NCI-H2029 (cell line): ENCODE data around the gene ANKRD13A.
A peak's percentile ranks its signal among the peaks of the same experiment; 100 is the strongest.
"Not testable (repeated sequence)": the region's sequence is repeated elsewhere in the genome, so short reads cannot be mapped to it uniquely, and the experiment has no call there.

Source experiments
- DNase-seq: peaks from one replicate; lab custom pipeline; 2025; lab: John Stamatoyannopoulos, UW

Gene ANKRD13A

DNA sequence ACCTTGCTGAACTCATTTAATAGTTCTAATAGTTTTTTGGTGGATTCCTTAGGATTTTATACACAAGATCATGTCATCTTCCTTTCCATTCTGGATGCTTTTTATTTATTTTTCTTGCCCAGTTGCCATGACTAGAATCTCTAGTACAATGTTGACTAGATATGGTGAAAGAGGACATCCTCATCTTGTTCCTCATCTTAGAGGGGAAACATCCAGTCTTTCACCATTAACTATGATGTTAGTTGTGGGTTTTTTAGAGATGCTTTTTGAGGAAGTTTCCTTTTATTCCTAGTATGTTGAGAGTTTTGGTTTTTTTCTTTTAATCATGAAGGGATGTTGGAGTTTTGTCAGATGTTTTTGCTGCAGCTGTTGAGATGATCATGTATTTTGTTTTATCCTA is 8.7 kb downstream of the ANKRD13A start:
- no peak for DNase-seq

DNA sequence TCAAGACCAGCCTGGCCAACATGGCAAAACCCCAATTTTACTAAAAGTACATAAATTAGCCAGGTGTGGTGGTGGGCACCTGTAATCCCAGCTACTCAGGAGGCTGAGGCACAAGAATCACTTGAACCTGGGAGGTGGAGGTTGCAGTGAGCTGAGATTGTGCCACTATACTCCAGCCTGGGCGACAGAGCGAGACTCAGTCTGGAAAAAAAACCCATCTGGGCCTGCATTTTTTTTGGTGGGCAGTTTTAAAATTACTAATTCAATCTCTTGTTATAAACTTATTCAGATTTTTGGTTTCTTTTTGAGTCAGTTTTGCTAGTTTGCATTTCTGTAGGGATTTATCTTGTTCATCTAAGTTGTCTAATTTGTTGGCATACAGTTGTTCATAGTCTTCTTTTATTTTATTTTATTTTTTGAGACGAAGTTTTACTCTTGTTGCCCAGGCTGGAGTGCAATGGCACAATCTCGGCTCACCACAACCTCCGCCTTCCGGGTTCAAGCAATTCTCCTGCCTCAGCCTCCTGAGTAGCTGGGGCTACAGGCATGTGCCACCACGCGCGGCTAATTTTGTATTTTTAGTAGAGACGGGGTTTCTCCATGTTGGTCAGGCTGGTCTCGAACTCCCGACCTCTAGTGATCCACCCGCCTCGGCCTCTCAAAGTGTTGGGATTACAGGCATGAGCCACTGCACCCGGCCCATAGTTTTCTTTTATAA is 9.6 kb downstream of the ANKRD13A start:
- DNase-seq: not testable (repeated sequence)

DNA sequence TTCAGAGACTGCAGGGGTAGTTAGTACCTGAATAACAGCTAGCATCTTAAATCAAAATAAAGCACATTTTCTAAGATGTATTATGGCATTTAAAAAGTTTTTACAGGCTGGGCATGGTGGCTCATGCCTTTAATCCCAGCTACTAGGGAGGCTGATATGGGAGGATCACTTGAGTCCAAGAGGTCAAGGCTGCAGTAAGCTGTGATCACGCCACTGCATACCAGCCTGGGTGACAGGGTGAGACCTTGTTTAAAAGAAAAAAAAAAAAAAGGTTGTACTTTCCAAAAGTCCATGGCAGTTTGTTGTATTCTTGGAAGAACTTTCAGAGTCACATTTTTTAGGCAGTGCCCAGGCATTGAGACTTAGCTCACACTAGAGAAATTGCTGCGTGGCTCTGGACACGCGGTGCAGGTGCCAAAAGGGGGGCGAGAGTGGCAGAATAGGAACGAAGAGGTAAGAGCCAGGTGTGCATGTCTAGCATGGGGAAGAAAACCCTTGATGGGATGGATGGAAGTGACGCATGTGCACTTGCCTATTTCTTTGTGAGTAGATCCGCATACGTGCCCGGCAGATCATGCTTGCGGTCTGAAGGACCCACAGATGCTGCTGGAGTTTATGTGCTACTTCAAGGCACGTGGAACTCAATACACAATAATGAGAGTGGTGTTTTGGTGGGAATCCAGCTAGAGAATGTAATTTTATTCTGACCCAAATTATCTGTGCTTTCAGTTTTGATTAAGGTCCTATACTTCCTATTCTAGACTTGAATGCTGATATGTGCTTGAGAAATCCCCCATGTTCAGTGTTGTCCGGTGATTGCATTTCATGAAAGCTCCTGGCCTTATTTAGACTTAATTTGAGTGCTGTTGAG is 11.9 kb downstream of the ANKRD13A start:
- no peak for DNase-seq

DNA sequence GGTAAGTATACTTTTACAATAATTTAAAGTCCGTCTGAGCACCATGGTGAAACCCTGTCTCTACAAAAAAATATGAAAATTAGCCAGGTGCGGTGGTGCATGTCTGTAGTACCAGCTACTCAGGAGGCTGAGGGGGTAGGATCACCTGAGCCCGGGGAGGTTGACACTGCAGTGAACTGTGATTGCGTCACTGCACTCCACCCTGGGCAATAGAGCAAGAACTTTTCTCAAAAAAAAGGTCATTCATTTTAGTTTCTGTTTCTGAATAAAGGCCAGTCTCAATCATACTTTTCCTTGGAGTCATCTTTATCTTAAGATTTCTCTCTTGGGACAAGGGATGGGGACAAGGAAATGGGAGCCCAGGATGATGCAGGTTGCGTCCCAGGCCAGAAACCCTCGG is 12.9 kb downstream of the ANKRD13A start:
- no peak for DNase-seq

DNA sequence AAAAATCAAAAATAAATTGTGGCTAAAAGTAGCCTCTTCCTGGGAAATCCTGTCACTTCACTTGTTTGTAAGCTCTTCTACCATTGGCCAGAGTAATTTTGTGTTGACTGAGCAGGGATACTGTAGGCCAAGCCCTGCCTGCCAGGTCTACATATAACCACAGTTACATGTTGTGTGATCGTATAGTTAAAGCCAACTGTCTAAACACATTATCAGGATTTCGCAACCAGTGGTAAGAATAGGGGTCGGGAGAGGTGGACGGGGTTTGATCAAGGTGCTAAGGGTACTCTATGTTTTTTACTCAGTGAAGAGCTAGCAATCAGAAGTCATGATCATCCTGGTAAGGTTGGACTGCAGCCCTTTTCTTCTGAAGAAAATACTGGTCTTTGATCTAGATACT is 13.4 kb downstream of the ANKRD13A start:
- no peak for DNase-seq

DNA sequence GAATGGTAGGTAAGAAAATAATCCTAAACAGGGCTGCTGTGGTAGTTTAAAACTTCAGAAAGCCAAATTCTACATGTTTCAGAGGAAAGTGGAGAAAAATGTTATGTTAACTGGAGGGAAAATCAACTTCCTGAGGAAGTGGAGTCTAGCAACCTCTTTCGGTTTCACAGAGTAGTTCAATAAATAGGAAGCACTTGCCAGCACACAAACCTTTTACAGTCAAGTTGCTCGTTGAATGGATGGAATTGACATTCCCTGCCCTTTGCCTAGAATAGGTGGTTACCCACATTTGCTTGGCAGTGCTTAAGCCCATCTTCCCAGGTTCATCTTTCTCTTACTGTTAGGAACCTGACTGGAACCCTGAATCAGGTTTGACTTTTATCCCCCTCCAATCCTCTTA is 15.9 kb downstream of the ANKRD13A start:
- no peak for DNase-seq

DNA sequence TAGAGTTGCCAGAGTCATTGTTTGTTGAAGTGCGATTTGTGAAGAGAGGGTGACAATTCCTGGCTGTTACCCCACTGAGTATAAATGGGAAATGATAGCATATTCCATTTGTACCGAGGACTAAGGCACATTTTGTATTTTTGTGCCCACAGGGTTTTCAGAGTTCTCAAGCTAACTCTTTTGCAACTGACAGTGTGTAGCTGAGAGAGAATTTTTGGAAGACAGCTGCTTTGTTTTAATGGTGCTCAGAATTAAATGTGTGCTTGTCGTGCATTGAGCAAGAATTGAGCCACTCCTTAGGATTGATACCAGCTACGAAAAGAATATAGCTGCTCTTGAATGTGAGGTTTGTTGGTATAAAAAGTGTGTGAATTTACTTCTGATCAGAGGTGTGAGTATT is 21.7 kb downstream of the ANKRD13A start:
- no peak for DNase-seq

DNA sequence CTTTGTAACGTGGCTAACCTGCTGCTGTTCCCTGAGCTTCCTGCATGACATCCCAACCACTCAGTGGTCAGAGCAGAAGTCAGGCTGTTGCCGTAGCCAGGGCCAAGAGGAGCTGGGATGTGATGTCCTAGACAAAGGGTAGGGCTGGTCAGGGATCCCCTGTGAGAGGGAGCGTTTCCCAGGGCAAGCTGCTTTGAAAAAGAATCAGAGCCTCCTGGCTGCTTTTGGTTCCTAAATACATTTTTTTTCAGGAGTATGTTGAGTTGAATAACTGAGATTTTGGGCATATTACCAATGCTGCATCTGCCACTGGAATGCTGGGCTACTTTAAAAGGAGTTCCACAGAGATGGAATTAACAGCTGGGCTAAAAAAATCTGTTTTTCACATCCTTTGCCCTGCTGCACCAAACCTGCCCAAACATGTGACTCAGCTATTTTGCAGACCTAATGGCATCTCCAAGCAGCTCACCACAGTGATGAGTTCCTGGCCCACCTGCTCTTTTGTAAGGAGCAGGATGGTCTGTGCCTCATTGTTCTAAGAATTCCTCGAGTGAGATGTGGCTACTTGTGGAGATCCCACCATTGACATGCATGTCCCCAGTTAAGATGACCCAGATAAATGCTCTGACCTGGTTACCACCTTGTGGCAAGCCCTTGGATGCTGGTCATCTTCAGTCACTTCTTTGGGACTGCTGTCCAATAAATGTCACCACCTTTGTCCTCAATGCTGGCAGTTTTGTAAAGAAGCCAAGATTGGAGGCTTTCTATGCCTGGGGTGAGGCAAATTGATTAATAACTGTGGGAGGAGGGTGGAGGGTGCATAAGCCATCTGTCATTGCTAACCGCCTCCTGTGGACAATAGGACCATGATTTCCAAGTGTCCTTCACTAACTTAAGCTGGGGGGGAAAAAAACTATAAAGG is 24.1 kb downstream of the ANKRD13A start:
- no peak for DNase-seq

DNA sequence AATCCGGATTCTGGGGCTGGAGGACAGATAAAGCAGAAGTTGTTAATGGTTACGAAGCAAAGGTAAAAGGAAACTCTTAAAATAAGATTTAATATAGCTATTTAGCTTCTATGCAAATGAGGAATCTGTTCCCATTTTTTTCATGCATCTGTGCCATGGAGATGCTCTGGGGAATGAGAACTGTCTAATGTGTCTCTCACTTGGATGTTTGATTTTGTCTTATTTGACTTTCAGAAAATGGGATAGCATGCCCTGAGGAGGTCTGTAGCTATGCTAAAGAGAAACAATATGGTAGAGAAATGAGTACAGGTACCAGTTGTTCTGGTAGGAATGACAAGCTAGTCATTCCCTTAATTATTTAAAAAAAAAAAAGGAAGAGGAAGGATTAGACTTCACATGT is 24.8 kb downstream of the ANKRD13A start:
- no peak for DNase-seq

DNA sequence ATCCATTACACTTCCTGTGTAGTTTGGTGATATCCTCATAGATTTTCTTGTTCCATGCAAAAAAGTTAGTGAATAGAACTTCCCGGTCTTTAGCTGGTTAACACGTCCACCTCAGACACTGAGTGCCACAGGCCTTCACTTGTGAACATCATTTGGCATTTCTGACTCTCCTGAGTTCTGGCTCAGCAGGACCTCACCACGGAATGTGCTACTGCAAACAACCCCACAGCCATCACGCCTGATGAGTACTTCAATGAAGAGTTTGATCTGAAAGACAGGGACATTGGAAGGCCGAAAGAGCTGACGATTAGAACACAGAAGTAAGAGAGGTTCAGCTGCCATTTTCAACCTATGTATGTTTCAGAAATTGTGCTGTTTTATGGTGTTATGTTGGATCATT is 29.1 kb downstream of the ANKRD13A start:
- DNase-seq: no peak

DNA sequence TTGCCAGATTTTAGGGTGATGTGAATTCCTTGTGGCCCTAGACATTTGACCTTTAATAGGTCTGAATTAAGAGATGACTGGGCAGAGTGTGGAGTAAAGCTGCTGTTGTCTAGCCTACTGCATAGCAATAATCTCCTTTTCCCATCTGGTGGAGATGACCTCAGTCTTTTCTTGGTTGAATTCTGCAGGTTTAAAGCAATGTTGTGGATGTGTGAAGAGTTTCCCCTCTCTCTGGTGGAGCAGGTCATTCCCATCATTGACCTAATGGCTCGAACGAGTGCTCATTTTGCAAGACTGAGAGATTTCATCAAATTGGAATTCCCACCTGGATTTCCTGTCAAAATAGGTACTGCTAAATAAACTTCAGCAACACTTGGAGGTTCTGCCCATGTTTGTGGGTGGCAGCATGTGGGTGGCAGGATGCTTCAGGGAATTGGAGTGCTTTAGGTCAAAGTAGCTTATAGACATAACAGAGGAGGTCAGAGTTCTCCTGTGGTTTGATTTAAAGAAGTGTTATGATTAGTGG is 30.1 kb downstream of the ANKRD13A start:
- no peak for DNase-seq

DNA sequence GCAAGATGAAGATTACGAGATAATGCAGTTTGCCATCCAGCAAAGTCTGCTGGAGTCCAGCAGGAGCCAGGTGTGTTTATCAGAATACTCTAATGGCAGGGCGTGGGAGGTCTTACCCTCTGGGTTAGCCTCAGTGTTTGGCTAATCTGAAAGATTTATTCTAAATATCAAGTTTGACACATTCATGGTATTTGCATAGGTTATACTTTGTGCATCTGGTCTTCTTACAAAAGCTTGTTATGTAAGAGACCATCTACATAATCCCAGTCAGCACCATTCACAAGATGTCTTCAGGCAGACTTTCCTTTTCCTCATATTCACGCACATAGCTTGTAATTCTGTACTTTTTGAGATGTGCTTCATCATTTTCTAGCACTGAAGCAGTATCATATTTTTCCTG is 34.7 kb downstream of the ANKRD13A start:
- no peak for DNase-seq

DNA sequence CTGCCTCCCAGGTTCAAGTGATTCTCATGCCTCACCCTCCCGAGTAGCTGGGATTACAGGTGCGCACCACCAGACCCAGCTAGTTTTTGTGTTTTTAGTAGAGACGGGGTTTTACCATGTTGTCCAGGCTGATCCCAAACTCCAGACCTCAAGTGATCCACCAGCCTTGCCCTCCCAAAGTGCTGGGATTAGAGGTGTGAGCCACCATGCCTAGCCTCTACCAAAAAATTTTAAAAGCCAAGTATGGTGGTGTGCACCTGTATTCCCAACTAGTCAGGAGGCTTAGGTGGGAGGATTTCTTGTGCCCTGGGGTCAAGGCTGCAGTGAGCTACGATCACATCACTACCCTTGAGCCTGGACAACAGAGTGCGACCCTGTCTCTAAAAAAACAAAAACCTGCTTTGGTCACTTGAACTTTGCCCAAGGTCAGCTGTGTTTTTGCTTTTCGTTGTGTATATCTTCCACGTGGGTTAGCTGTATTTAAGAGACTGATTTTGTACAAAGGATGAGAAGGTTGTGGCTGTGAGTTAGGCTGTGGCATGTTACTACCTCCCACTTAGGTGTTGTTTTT is 36.4 kb downstream of the ANKRD13A start:
- no peak for DNase-seq

DNA sequence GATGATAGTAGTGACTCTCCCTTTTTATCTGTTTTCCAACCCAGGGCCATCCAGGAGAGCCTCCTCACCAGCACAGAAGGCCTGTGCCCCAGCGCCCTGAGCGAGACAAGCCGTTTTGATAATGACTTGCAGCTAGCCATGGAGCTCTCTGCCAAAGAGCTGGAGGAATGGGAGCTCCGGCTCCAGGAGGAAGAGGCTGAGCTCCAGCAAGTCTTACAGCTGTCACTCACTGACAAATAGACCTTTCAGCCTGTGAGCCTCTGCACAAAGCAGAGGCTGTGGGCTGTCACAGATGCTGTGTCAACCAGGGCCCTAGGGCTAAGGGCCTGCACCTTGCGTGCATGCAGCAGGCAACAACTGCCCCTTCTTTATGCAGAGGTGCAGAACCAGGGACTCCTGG is 38.1 kb downstream of the ANKRD13A start:
- no peak for DNase-seq

DNA sequence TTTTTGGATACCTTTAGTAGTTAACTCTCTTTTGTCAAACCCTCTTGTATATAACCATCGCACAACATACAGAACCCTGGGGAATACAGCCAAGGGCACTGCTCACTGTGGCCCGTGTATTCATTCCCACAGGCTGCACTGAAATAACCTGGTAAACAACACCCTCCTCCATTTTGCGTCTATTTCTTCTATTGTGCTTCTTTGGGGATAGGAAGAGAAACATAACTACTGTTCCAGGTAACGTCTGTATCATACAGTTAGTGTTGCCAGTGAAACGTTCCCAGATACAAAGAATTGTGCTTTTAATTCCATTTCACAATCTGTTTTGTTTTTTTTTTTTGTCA is 39.5 kb downstream of the ANKRD13A start:
- DNase-seq: no peak

DNA sequence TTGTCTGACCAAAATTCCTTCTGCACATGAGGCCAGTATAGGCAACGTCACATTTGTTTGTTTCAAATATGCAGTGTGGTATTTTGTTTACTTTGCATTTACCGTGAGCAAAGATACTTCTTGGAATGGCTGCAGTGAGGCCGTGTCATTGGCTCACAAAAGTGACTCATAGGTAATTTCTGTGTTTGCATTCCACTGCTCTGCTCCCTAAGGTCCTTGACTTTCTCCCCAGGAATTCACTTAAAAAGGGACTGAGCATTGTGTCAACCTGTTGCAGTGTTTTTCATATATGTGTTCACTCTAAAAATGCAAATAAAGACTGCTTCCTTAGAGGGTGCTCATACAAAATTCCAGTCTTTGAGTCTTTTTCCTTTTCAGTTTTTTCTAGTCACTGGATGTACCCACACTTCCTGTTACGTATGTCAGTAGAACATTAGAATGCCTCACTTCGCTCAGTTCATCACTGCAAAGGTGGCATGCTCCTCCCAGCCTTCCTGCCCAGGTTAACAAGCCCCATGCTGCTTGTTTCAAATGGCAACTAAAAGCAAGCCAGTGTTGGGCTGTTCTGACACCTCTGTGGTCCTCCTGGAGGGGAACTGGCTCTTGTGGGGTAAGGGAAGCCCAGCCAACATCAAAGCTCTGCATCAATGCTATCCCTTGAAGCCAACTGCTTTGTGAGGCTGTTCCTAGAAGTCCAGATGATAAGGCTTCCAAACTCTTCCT is 40.0 kb downstream of the ANKRD13A start:
- peak; percentile 36 for DNase-seq

DNA sequence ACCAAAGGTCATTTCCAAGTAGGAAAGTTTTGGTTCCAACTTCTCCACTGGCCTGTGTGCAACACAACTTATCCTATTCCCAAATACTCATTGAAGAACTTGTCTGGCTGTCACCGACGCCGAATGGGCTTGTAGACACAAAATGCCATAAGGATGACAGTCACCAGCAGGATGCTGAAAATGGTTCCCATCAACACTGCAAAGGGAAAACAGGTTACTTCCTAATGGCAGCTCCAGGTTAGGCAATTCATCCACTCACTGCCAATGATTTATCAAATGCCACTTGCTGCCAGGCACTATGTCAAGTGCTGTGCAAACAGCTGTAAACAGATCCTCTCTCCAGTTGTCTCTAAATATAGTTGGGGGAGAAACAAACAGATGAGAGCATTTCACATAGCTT is 43.0 kb downstream of the ANKRD13A start:
- DNase-seq: peak; percentile 93

DNA sequence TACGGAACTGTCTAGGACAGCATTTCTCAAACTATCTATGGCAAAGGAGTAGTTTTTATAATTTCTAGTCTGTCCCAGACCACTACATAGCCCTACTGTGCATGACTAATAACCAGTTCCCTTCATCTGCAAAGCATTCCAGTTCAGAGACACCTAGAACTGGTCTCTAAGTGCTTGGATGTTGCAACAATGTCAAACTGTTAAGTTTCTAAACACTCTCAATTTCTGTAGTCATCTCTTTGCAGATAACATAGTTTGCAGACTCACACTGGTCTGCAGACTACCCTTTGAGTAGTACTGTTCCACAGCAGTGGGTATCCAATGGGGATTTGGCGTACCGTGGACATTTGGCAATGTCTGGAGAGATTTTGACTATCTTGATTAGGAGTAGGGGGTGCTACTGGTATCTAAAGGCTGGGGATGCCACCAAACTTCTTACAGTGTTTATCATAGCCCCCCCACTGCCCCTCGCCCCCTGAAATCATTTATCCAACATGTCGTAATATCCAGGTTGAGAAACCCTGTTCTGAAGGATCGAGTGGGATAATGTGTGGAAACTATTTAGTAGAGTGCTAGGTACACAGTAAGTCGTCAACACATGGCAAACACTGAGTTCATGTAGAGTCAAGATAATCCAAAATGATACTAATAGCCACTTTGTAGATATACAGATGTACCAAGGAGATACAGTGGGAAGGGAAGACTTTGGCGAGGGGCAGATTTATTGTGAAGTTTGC is 47.4 kb downstream of the ANKRD13A start:
- no peak for DNase-seq

DNA sequence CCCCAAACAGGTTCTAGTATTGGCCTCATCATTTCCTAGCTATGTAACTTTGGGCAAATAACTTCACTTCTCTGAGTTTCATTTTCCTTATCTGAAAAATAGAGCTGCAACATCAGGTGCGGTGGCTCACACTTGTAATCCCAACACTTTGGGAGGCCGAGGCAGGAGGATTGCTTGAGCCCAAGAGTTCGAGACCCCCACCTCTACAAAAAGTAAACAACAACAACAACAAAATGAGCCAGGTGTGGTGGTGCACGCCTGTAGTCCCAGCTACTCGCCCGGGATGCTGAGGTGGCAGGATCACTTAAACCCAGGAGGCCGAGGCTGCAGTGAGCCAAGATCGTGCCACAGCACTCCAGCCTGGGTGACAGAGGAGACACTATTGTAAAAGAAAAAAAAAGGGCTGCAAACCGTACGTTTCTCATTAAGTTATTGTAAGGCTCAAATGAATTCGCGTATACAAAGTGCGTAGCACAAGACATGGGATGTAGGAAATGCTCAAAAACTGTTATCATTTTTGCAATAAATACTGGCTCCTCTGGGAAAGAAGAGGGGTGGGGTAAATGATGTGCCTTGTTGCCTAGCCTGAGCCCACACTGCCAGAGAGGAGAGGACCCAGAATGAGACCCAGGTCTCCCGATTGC is 48.2 kb downstream of the ANKRD13A start:
- no peak for DNase-seq
